ENCODE data around the gene COBL.

DNA sequence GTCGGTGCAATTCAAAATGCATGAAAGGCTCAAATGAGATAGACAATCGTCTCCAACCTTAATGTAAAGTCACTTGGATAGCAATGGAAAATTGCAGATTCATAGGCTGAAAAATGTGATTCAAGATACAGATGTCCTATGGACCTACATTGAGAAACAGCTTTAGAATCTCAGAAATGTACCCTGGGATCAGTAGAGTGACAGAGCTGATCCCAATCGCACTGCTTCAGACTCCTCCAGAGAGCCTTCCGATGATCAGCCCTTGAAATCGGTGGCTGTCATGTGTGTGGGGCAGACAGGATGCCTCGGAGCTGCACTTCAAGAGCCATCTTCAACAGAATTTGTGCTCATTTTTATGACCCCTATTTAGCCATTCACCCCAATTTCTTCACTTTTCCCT is 293.8 kb downstream of the COBL start:
- TF ChIP-seq, protein P1, sequence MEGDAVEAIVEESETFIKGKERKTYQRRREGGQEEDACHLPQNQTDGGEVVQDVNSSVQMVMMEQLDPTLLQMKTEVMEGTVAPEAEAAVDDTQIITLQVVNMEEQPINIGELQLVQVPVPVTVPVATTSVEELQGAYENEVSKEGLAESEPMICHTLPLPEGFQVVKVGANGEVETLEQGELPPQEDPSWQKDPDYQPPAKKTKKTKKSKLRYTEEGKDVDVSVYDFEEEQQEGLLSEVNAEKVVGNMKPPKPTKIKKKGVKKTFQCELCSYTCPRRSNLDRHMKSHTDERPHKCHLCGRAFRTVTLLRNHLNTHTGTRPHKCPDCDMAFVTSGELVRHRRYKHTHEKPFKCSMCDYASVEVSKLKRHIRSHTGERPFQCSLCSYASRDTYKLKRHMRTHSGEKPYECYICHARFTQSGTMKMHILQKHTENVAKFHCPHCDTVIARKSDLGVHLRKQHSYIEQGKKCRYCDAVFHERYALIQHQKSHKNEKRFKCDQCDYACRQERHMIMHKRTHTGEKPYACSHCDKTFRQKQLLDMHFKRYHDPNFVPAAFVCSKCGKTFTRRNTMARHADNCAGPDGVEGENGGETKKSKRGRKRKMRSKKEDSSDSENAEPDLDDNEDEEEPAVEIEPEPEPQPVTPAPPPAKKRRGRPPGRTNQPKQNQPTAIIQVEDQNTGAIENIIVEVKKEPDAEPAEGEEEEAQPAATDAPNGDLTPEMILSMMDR (IDR thresholded peaks at IDR 0.05; ENCODE audit: control extremely low read depth in 1 of 3, insufficient read depth in 1 of 3, low read depth in 1 of 3, low read length in 3 of 3), result no peak
- TF ChIP-seq POLR2A (IDR thresholded peaks at IDR 0.05; ENCODE audit: control extremely low read depth in 1 of 2, low read depth in 2 of 2, low read length in 2 of 2) (no peak), CBX5 (IDR thresholded peaks at IDR 0.05; ENCODE audit: low read depth, low read length) (no peak), TCF12 (IDR thresholded peaks at IDR 0.05; ENCODE audit: low read depth, low read length) (no peak), SP1 (IDR thresholded peaks at IDR 0.05; ENCODE audit: low read depth, low read length) (no peak), BCL11A (IDR thresholded peaks at IDR 0.05; ENCODE audit: low read depth in 2 of 2, low read length in 2 of 2) (no peak), EGR1 (IDR thresholded peaks at IDR 0.05; ENCODE audit: borderline replicate concordance, low read depth, low read length) (no peak), POLR2AphosphoS5 (IDR thresholded peaks at IDR 0.05; ENCODE audit: low read depth, low read length) (no peak), SIN3A (conservative IDR thresholded peaks at IDR 0.05 in 1 of 2, IDR thresholded peaks at IDR 0.05 in 1 of 2; ENCODE audit: low read depth in 1 of 2, low read length in 2 of 2) (no peak), EZH2 (IDR thresholded peaks at IDR 0.05; ENCODE audit: low read depth, low read length, severe bottlenecking) (no peak), GTF2F1 (IDR thresholded peaks at IDR 0.05; ENCODE audit: borderline replicate concordance, low read depth, low read length) (no peak), HDAC6 (IDR thresholded peaks at IDR 0.05; ENCODE audit: low read depth, low read length) (no peak)
- TF ChIP-seq, protein P2, sequence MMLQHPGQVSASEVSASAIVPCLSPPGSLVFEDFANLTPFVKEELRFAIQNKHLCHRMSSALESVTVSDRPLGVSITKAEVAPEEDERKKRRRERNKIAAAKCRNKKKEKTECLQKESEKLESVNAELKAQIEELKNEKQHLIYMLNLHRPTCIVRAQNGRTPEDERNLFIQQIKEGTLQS (IDR thresholded peaks at IDR 0.05; ENCODE audit: insufficient read depth, low read depth, low read length), result no peak
- TF ChIP-seq, protein P3, sequence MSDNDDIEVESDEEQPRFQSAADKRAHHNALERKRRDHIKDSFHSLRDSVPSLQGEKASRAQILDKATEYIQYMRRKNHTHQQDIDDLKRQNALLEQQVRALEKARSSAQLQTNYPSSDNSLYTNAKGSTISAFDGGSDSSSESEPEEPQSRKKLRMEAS (IDR thresholded peaks at IDR 0.05), result no peak
